Mammary epithelial cell (primary cell): ENCODE results near the gene NR1I2.

Experiments used
- CTCF ChIP-seq, 2 donors: IDR thresholded peaks in 1 of 2; conservative IDR thresholded peaks in 1 of 2; 2 replicates each; pipeline ENCODE4 v1.5.1; 2011 to 2012; ENCODE audit warnings: inconsistent platforms in 2 of 2, low read length in 2 of 2, mild to moderate bottlenecking in 2 of 2, control low read depth in 1 of 2, low read depth in 1 of 2; ENCODE audit not compliant: insufficient read depth in 1 of 2; ENCODE audit errors: extremely low read depth in 1 of 2
- EZH2 ChIP-seq: IDR thresholded peaks from 2 replicates; pipeline ENCODE4 v1.6.1; 2012; ENCODE audit warnings: low read length, inconsistent platforms, borderline replicate concordance

- no peak for TF ChIP-seq EZH2
- TF ChIP-seq CTCF (conservative IDR thresholded peaks at IDR 0.05 in 1 of 2, IDR thresholded peaks at IDR 0.05 in 1 of 2; ENCODE audit: extremely low read depth in 1 of 2, insufficient read depth in 1 of 2, low read depth in 1 of 2, low read length in 2 of 2): no peak
These were observed 30.7 kb downstream of the NR1I2 start for GRCh38 chr3:119812491-119813058.
